ENCODE data around the gene FSIP2. TPM values are rescaled to one million over a fixed set of nuclear protein-coding genes. Genes with fewer than 3 reads are reported as not detected.

Gene FSIP2
- total and polyA plus RNA-seq, 2 donors (not counting 1 experiment from before 2014, with no cell fraction given), result 0.01 to 0.54 TPM

DNA sequence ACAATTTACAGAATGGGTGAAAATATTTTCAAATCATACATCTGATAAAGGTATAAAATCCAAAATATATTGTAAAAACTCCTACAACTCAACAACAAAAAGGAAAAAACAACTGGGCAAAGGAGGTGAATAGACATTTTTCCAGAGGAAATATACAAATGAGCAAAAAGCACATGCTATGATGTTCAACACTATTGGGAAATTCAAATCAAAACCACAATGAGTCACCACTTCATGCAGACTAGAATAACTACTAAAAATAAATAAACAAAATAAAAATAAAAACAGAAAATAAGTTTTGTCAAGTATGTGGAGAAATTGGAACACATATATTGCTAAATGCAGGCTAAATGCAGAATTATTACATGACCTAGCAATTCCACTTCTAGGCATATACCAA is 120.9 kb downstream of the FSIP2 start:
- Histone ChIP-seq H3K4me1 (ENCODE audit: control insufficient read depth in 2 of 2, insufficient read depth in 2 of 2, low read length in 2 of 2) (no peaks in the 10 kb centered on the region), H3K4me3 (ENCODE audit: control extremely low read depth in 1 of 5, extremely low read depth in 1 of 5, insufficient read depth in 1 of 5, low read depth in 2 of 5, low read length in 4 of 5) (no peak overlapping the region), H2AFZ (ENCODE audit: insufficient read depth, low read depth, low read length, poor library complexity, severe bottlenecking) (no peak overlapping the region), H4K20me1 (ENCODE audit: control insufficient read depth, insufficient read depth, low read length, poor library complexity, severe bottlenecking) (no peaks in the 10 kb centered on the region), H3K27me3 (replicated peaks in 1 of 4; ENCODE audit: control extremely low read depth in 1 of 4, control insufficient read depth in 3 of 4, insufficient read depth in 4 of 4, low read length in 3 of 4) (no peaks in the 10 kb centered on the region), H3K27ac (ENCODE audit: low read length in 2 of 2) (no peak overlapping the region), H3K79me2 (ENCODE audit: control insufficient read depth, insufficient read depth, low read length) (no peaks in the 10 kb centered on the region), H3K9ac (ENCODE audit: low read length) (no peak overlapping the region), H3K36me3 (replicated peaks in 1 of 2; ENCODE audit: control extremely low read depth in 1 of 2, control insufficient read depth in 1 of 2, extremely low read depth in 1 of 2, insufficient read depth in 2 of 2, low read length in 1 of 2) (no peaks in the 10 kb centered on the region), H3K4me2 (replicated peaks; ENCODE audit: low read depth, low read length, poor library complexity, severe bottlenecking) (no peak overlapping the region), H3K9me3 (ENCODE audit: control extremely low read depth in 1 of 3, control insufficient read depth in 2 of 3, insufficient read depth in 1 of 3, low read length in 2 of 3) (peaks cover 0 to 4% (median 3%) of the 10 kb centered on the region in 3 donors)
- no peak for ATAC-seq (ENCODE audit: low read depth)
- intact Hi-C loops (cut with micrococcal nuclease), result no loop called here
- peaks cover 3% of the 10 kb centered on the region for H3K9me3 Mint-ChIP-seq (ENCODE audit: insufficient read depth)
- H3K4me1 Mint-ChIP-seq, result no peaks in the 10 kb centered on the region
- H3K27me3 Mint-ChIP-seq, result no peaks in the 10 kb centered on the region
- POLR2A ChIA-PET, result no interaction called here
- CTCF ChIA-PET, result no interaction called here
- H3K4me3 Mint-ChIP-seq, result no peak overlapping the region
- TF ChIP-seq, protein P1, sequence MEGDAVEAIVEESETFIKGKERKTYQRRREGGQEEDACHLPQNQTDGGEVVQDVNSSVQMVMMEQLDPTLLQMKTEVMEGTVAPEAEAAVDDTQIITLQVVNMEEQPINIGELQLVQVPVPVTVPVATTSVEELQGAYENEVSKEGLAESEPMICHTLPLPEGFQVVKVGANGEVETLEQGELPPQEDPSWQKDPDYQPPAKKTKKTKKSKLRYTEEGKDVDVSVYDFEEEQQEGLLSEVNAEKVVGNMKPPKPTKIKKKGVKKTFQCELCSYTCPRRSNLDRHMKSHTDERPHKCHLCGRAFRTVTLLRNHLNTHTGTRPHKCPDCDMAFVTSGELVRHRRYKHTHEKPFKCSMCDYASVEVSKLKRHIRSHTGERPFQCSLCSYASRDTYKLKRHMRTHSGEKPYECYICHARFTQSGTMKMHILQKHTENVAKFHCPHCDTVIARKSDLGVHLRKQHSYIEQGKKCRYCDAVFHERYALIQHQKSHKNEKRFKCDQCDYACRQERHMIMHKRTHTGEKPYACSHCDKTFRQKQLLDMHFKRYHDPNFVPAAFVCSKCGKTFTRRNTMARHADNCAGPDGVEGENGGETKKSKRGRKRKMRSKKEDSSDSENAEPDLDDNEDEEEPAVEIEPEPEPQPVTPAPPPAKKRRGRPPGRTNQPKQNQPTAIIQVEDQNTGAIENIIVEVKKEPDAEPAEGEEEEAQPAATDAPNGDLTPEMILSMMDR (IDR thresholded peaks at IDR 0.05), result no peak
- TF ChIP-seq EZH2 (IDR thresholded peaks at IDR 0.05; ENCODE audit: borderline replicate concordance, insufficient read depth, low read depth, low read length, poor library complexity, severe bottlenecking), result no peak
- no peak overlapping the region for H3K27ac Mint-ChIP-seq
- no peak for DNase-seq

DNA sequence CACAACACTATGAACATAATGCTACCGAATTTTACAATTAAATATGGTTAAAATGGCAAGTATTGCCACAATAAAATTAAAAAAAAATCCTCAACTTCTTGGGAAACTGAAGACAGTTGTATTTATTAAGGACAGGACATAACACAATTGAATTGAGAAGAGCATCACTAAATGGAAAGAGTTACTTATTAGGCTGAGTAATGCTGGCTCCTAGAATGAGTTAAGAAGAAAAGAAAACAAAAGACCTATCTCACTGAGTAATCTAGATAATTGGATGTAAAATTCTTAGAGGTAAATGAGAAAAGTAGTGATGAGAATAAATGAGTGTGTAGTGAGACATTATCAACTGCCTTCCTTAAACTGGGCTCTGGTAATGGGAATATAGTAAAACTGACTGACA is 121.7 kb downstream of the FSIP2 start:
- POLR2A ChIA-PET, result no interaction called here
- Histone ChIP-seq H3K79me2 (ENCODE audit: control insufficient read depth, insufficient read depth, low read length) (no peaks in the 10 kb centered on the region), H3K4me2 (replicated peaks; ENCODE audit: low read depth, low read length, poor library complexity, severe bottlenecking) (no peak overlapping the region), H3K36me3 (replicated peaks in 1 of 2; ENCODE audit: control extremely low read depth in 1 of 2, control insufficient read depth in 1 of 2, extremely low read depth in 1 of 2, insufficient read depth in 2 of 2, low read length in 1 of 2) (no peaks in the 10 kb centered on the region), H2AFZ (ENCODE audit: insufficient read depth, low read depth, low read length, poor library complexity, severe bottlenecking) (no peak overlapping the region), H3K9me3 (ENCODE audit: control extremely low read depth in 1 of 3, control insufficient read depth in 2 of 3, insufficient read depth in 1 of 3, low read length in 2 of 3) (peaks cover 0 to 4% (median 0%) of the 10 kb centered on the region in 3 donors), H3K4me3 (ENCODE audit: control extremely low read depth in 1 of 5, extremely low read depth in 1 of 5, insufficient read depth in 1 of 5, low read depth in 2 of 5, low read length in 4 of 5) (no peak overlapping the region), H3K27ac (ENCODE audit: low read length in 2 of 2) (no peak overlapping the region), H3K4me1 (ENCODE audit: control insufficient read depth in 2 of 2, insufficient read depth in 2 of 2, low read length in 2 of 2) (no peaks in the 10 kb centered on the region), H4K20me1 (ENCODE audit: control insufficient read depth, insufficient read depth, low read length, poor library complexity, severe bottlenecking) (no peaks in the 10 kb centered on the region), H3K27me3 (replicated peaks in 1 of 4; ENCODE audit: control extremely low read depth in 1 of 4, control insufficient read depth in 3 of 4, insufficient read depth in 4 of 4, low read length in 3 of 4) (no peaks in the 10 kb centered on the region), H3K9ac (ENCODE audit: low read length) (no peak overlapping the region)
- Mint-ChIP-seq H3K27ac (no peak overlapping the region), H3K27me3 (no peaks in the 10 kb centered on the region), H3K9me3 (ENCODE audit: insufficient read depth) (peaks cover 3% of the 10 kb centered on the region), H3K4me1 (no peaks in the 10 kb centered on the region), H3K4me3 (no peak overlapping the region)
- TF ChIP-seq EZH2 (IDR thresholded peaks at IDR 0.05; ENCODE audit: borderline replicate concordance, insufficient read depth, low read depth, low read length, poor library complexity, severe bottlenecking), result no peak
- TF ChIP-seq, protein P1 (IDR thresholded peaks at IDR 0.05), result no peak
- no CpG with 5 or more reads among the region's 1 CpG for WGBS (ENCODE audit: insufficient coverage)
- ATAC-seq (ENCODE audit: low read depth), result no peak
- intact Hi-C loops (cut with micrococcal nuclease), result no loop called here
- no peak for DNase-seq
- CTCF ChIA-PET, result no interaction called here

Data from B cell (primary cell).